Loucy (cell line): Measurements from ENCODE around the gene ADAMTS15.

ENCODE experiments used
- H2AFZ ChIP-seq: fragments of 200-600 bp; sonication (generic); 2 replicates; pipeline ENCODE4 v1.6.0; 2016; ENCODE audit warnings: antibody characterized with exemption, mild to moderate bottlenecking, low read length, moderate library complexity
- H3F3A ChIP-seq: fragments of 200-600 bp; 2 replicates; pipeline ENCODE4 v1.6.0; 2016; ENCODE audit warnings: antibody characterized with exemption, low read depth, mild to moderate bottlenecking
- H3K27me3 ChIP-seq: fragments of 200-600 bp; sonication (generic); 2 replicates; pipeline ENCODE4 v1.6.1; 2014; ENCODE audit warnings: low read length, mild to moderate bottlenecking; ENCODE audit not compliant: insufficient read depth, poor library complexity, severe bottlenecking
- H3K36me3 ChIP-seq: fragments of 200-600 bp; sonication (generic); 2 replicates; pipeline ENCODE4 v1.6.1; 2016; ENCODE audit warnings: low read length; ENCODE audit not compliant: insufficient read depth
- H3K4me1 ChIP-seq: fragments of 200-600 bp; sonication (generic); 2 replicates; pipeline ENCODE4 v1.5.1; 2014; ENCODE audit warnings: low read length, mild to moderate bottlenecking; ENCODE audit not compliant: insufficient read depth, poor library complexity, severe bottlenecking
- H3K4me2 ChIP-seq: fragments of 200-600 bp; sonication (generic); 2 replicates; pipeline ENCODE4 v1.6.0; 2014; ENCODE audit warnings: antibody characterized with exemption, low read length, low read depth, mild to moderate bottlenecking; ENCODE audit not compliant: poor library complexity, severe bottlenecking
- H3K4me3 ChIP-seq: fragments of 200-600 bp; sonication (generic); 2 replicates; pipeline ENCODE4 v1.5.1; 2014; ENCODE audit warnings: low read length, mild to moderate bottlenecking, mixed read lengths; ENCODE audit not compliant: poor library complexity, severe bottlenecking
- H3K79me2 ChIP-seq: fragments of 200-600 bp; sonication (generic); 2 replicates; pipeline ENCODE4 v1.6.1; 2014; ENCODE audit warnings: low read length; ENCODE audit not compliant: insufficient read depth
- H3K9ac ChIP-seq: fragments of 200-600 bp; sonication (generic); 2 replicates; pipeline ENCODE4 v1.6.0; 2014; ENCODE audit warnings: mild to moderate bottlenecking, low read depth, low read length, moderate library complexity; ENCODE audit not compliant: poor library complexity, severe bottlenecking
- H3K9me2 ChIP-seq: fragments of 200-600 bp; sonication (generic); replicated peaks from 2 replicates; pipeline ENCODE4 v1.6.1; 2016; ENCODE audit warnings: low read depth, low read length, mixed read lengths
- H3K9me3 ChIP-seq: fragments of 200-600 bp; sonication (generic); 2 replicates; pipeline ENCODE4 v1.6.1; 2014; ENCODE audit warnings: mild to moderate bottlenecking, antibody characterized with exemption, low read length, low read depth; ENCODE audit not compliant: insufficient read depth
- H4K20me1 ChIP-seq: fragments of 200-600 bp; sonication (generic); 2 replicates; pipeline ENCODE4 v1.6.0; 2014; ENCODE audit warnings: antibody characterized with exemption, low read length, mild to moderate bottlenecking; ENCODE audit not compliant: insufficient read depth, poor library complexity, severe bottlenecking
- CTCF ChIP-seq: fragments of 200-600 bp; sonication (generic); conservative IDR thresholded peaks from 2 replicates; pipeline ENCODE4 v1.5.1; 2014; ENCODE audit warnings: mild to moderate bottlenecking, antibody characterized with exemption, low read length
- EZH2phosphoT487 ChIP-seq: fragments of 200-600 bp; IDR thresholded peaks from 2 replicates; pipeline ENCODE4 v1.6.1; 2018; ENCODE audit warnings: antibody characterized with exemption, mild to moderate bottlenecking, moderate library complexity, borderline replicate concordance

ADAMTS15 gene

GRCh38 chr11:130418210-130418609, 30.2 kb upstream of the ADAMTS15 start:
- H3K4me2 ChIP-seq = no peak overlapping the region
- no peak overlapping the region for H2AFZ ChIP-seq
- H3K9ac ChIP-seq = no peak overlapping the region
- no peaks in the 10 kb centered on the region for H3K9me3 ChIP-seq
- no peaks in the 10 kb centered on the region for H3K27me3 ChIP-seq
- no peak overlapping the region for H3K4me3 ChIP-seq
- H3K9me2 ChIP-seq = no peaks in the 10 kb centered on the region
- H3F3A ChIP-seq = no peaks in the 10 kb centered on the region
- H3K36me3 ChIP-seq = no peaks in the 10 kb centered on the region
- no peaks in the 10 kb centered on the region for H3K79me2 ChIP-seq
- H3K4me1 ChIP-seq = no peaks in the 10 kb centered on the region
- no peak for TF ChIP-seq CTCF
- TF ChIP-seq EZH2phosphoT487 = no peak
- no peaks in the 10 kb centered on the region for H4K20me1 ChIP-seq

DNA sequence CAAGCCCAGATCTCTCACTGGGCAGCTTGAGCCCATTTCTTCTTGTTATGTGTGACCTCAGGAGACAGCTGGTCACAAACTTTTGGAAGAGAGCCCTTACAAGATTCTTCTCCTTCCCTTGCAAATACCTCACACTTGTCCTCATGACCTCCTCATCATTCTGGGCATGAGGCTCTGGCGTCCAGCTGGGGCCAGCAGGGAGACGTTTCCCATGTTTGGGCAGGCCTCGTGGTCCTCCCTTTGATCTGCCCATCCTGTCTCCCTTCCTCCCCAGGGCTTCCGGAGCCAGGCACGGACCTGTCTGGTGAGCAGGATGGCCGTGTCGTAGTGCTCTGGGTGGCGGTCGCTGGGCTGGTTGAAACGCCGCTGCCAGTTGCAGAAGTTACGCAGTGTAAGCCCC, 29.7 kb upstream of the ADAMTS15 start:
- Histone ChIP-seq H2AFZ (no peak overlapping the region), H3K9me2 (no peaks in the 10 kb centered on the region), H3F3A (no peaks in the 10 kb centered on the region), H4K20me1 (no peaks in the 10 kb centered on the region), H3K4me1 (no peaks in the 10 kb centered on the region), H3K79me2 (no peaks in the 10 kb centered on the region), H3K4me2 (no peak overlapping the region), H3K36me3 (no peaks in the 10 kb centered on the region), H3K4me3 (no peak overlapping the region), H3K27me3 (no peaks in the 10 kb centered on the region), H3K9me3 (no peaks in the 10 kb centered on the region), H3K9ac (no peak overlapping the region)
- TF ChIP-seq EZH2phosphoT487 (no peak), CTCF (no peak)

GRCh38 chr11:130420478-130421198, 27.8 kb upstream of the ADAMTS15 start:
- H3K4me2 ChIP-seq = no peak overlapping the region
- no peaks in the 10 kb centered on the region for H3K79me2 ChIP-seq
- no peaks in the 10 kb centered on the region for H3K36me3 ChIP-seq
- no peaks in the 10 kb centered on the region for H3K27me3 ChIP-seq
- H3K9me3 ChIP-seq = no peaks in the 10 kb centered on the region
- no peak overlapping the region for H2AFZ ChIP-seq
- no peaks in the 10 kb centered on the region for H3K4me1 ChIP-seq
- no peak for TF ChIP-seq EZH2phosphoT487
- no peak for TF ChIP-seq CTCF
- no peak overlapping the region for H3K9ac ChIP-seq
- no peaks in the 10 kb centered on the region for H3F3A ChIP-seq
- H4K20me1 ChIP-seq = no peaks in the 10 kb centered on the region
- H3K4me3 ChIP-seq = no peak overlapping the region
- H3K9me2 ChIP-seq = no peaks in the 10 kb centered on the region
